HEK293 (cell line): Measurements from ENCODE around the gene USP5.
A peak's percentile ranks its signal among the peaks of the same experiment; 100 is the strongest.

ENCODE experiments used
- BCL6B ChIP-seq: fragments of 450-650 bp; formaldehyde crosslinking; IDR thresholded peaks from 2 replicates; pipeline ENCODE4 v1.5.1; 2017; ENCODE audit warnings: missing biosample characterization, missing genetic modification characterization
- HOXC10 ChIP-seq: sonication (generic); formaldehyde crosslinking; IDR thresholded peaks from 2 replicates; pipeline ENCODE4 v1.8.1; 2023; ENCODE audit warnings: mild to moderate bottlenecking, missing genetic modification reagents
- IKZF3 ChIP-seq: fragments of 450-650 bp; IDR thresholded peaks from 2 replicates; pipeline ENCODE4 v1.5.0; 2018; ENCODE audit warnings: missing biosample characterization, mild to moderate bottlenecking, missing genetic modification characterization, moderate library complexity
- KLF1 ChIP-seq: fragments of 450-650 bp; formaldehyde crosslinking; IDR thresholded peaks from 2 replicates; pipeline ENCODE4 v1.5.1; 2016; ENCODE audit warnings: missing biosample characterization, missing genetic modification characterization
- KLF9 ChIP-seq: fragments of 450-650 bp; formaldehyde crosslinking; IDR thresholded peaks from 2 replicates; pipeline ENCODE4 v1.5.1; 2016; ENCODE audit warnings: missing biosample characterization, missing genetic modification characterization, low read depth
- PBX3 ChIP-seq: sonication (generic); formaldehyde crosslinking; IDR thresholded peaks from 2 replicates; pipeline ENCODE4 v1.8.1; 2022; ENCODE audit warnings: mild to moderate bottlenecking, moderate library complexity, missing genetic modification reagents
- PRDM2 ChIP-seq: fragments of 450-650 bp; formaldehyde crosslinking; IDR thresholded peaks from 2 replicates; pipeline ENCODE4 v1.5.1; 2016; ENCODE audit warnings: missing biosample characterization, missing genetic modification characterization, borderline replicate concordance
- SP2 ChIP-seq: fragments of 450-650 bp; formaldehyde crosslinking; IDR thresholded peaks from 2 replicates; pipeline ENCODE4 v1.5.1; 2016; ENCODE audit warnings: missing biosample characterization, missing genetic modification characterization
- ZBTB20 ChIP-seq: fragments of 450-650 bp; formaldehyde crosslinking; IDR thresholded peaks from 2 replicates; pipeline ENCODE4 v1.5.1; 2016; ENCODE audit warnings: missing biosample characterization, missing genetic modification characterization
- ZEB2 ChIP-seq: fragments of 450-650 bp; formaldehyde crosslinking; IDR thresholded peaks from 2 replicates; pipeline ENCODE4 v1.5.1; 2016; ENCODE audit warnings: missing biosample characterization, missing genetic modification characterization
- ZIC2 ChIP-seq: fragments of 450-650 bp; formaldehyde crosslinking; IDR thresholded peaks from 2 replicates; pipeline ENCODE4 v1.5.1; 2016; ENCODE audit warnings: missing biosample characterization, missing genetic modification characterization
- ZNF121 ChIP-seq: fragments of 450-650 bp; formaldehyde crosslinking; IDR thresholded peaks from 2 replicates; pipeline ENCODE4 v1.5.1; 2016; ENCODE audit warnings: missing biosample characterization, missing genetic modification characterization
- ZNF138 ChIP-seq: fragments of 450-650 bp; formaldehyde crosslinking; IDR thresholded peaks from 2 replicates; pipeline ENCODE4 v1.5.1; 2016; ENCODE audit warnings: missing biosample characterization, missing genetic modification characterization, borderline replicate concordance
- ZNF221 ChIP-seq: fragments of 450-650 bp; formaldehyde crosslinking; IDR thresholded peaks from 2 replicates; pipeline ENCODE4 v1.5.1; 2017; ENCODE audit warnings: missing biosample characterization, missing genetic modification characterization, borderline replicate concordance
- ZNF266 ChIP-seq: fragments of 450-650 bp; formaldehyde crosslinking; IDR thresholded peaks from 2 replicates; pipeline ENCODE4 v1.5.1; 2016; ENCODE audit warnings: missing biosample characterization, missing genetic modification characterization, low read depth
- ZNF274 ChIP-seq, 2 experiments: fragments of 200-500 bp in 1 of 2; fragments of 450-650 bp in 1 of 2; sonication (Bioruptor generic) in 1 of 2; formaldehyde crosslinking in 1 of 2; IDR thresholded peaks; 2 replicates each; pipeline versions ENCODE4 v1.5.1 to v1.6.1; 2014 to 2016; ENCODE audit warnings: borderline replicate concordance in 1 of 2, inconsistent platforms in 1 of 2, low read length in 1 of 2, missing biosample characterization in 1 of 2, missing genetic modification characterization in 1 of 2
- ZNF324 ChIP-seq: fragments of 450-650 bp; formaldehyde crosslinking; IDR thresholded peaks from 2 replicates; pipeline ENCODE4 v1.5.1; 2016; ENCODE audit warnings: missing biosample characterization, missing genetic modification characterization
- ZNF350 ChIP-seq: fragments of 450-650 bp; formaldehyde crosslinking; IDR thresholded peaks from 2 replicates; pipeline ENCODE4 v1.5.0; 2017; ENCODE audit warnings: missing biosample characterization, mild to moderate bottlenecking, missing genetic modification characterization
- ZNF354C ChIP-seq: fragments of 450-650 bp; formaldehyde crosslinking; IDR thresholded peaks from 2 replicates; pipeline ENCODE4 v1.5.1; 2016; ENCODE audit warnings: missing biosample characterization, missing genetic modification characterization, low read depth, borderline replicate concordance
- ZNF362 ChIP-seq: fragments of 450-650 bp; formaldehyde crosslinking; IDR thresholded peaks from 2 replicates; pipeline ENCODE4 v1.5.1; 2016; ENCODE audit warnings: missing biosample characterization, missing genetic modification characterization
- ZNF416 ChIP-seq: fragments of 450-650 bp; formaldehyde crosslinking; IDR thresholded peaks from 2 replicates; pipeline ENCODE4 v1.5.1; 2016; ENCODE audit warnings: missing biosample characterization, missing genetic modification characterization
- ZNF521 ChIP-seq: fragments of 450-650 bp; formaldehyde crosslinking; IDR thresholded peaks from 2 replicates; pipeline ENCODE4 v1.5.1; 2017; ENCODE audit warnings: missing biosample characterization, mild to moderate bottlenecking, missing genetic modification characterization
- ZNF558 ChIP-seq: fragments of 450-650 bp; formaldehyde crosslinking; IDR thresholded peaks from 2 replicates; pipeline ENCODE4 v1.5.1; 2016; ENCODE audit warnings: missing biosample characterization, missing genetic modification characterization
- ZNF571 ChIP-seq: fragments of 450-650 bp; formaldehyde crosslinking; IDR thresholded peaks from 2 replicates; pipeline ENCODE4 v1.5.0; 2017; ENCODE audit warnings: missing biosample characterization, missing genetic modification characterization
- ZNF600 ChIP-seq: fragments of 450-650 bp; formaldehyde crosslinking; IDR thresholded peaks from 2 replicates; pipeline ENCODE4 v1.5.1; 2016; ENCODE audit warnings: missing biosample characterization, missing genetic modification characterization
- ZNF610 ChIP-seq: fragments of 450-650 bp; formaldehyde crosslinking; IDR thresholded peaks from 2 replicates; pipeline ENCODE4 v1.5.1; 2016; ENCODE audit warnings: missing biosample characterization, missing genetic modification characterization, borderline replicate concordance
- ZNF621 ChIP-seq: fragments of 450-650 bp; formaldehyde crosslinking; IDR thresholded peaks from 2 replicates; pipeline ENCODE4 v1.5.1; 2017; ENCODE audit warnings: missing biosample characterization, missing genetic modification characterization
- ZNF670 ChIP-seq: fragments of 450-650 bp; formaldehyde crosslinking; IDR thresholded peaks from 2 replicates; pipeline ENCODE4 v1.5.1; 2016; ENCODE audit warnings: missing biosample characterization, missing genetic modification characterization, low read depth
- ZNF747 ChIP-seq: fragments of 450-650 bp; formaldehyde crosslinking; IDR thresholded peaks from 2 replicates; pipeline ENCODE4 v1.5.1; 2016; ENCODE audit warnings: missing biosample characterization, missing genetic modification characterization
- ZNF768 ChIP-seq: fragments of 450-650 bp; formaldehyde crosslinking; IDR thresholded peaks from 2 replicates; pipeline ENCODE4 v1.5.1; 2018; ENCODE audit warnings: missing biosample characterization, mild to moderate bottlenecking, missing genetic modification characterization
- ZNF785 ChIP-seq: fragments of 450-650 bp; formaldehyde crosslinking; IDR thresholded peaks from 2 replicates; pipeline ENCODE4 v1.5.1; 2016; ENCODE audit warnings: missing biosample characterization, missing genetic modification characterization
- ZNF830 ChIP-seq: fragments of 450-650 bp; IDR thresholded peaks from 2 replicates; pipeline ENCODE4 v1.5.0; 2018; ENCODE audit warnings: missing biosample characterization, missing genetic modification characterization, low read depth, mild to moderate bottlenecking, moderate library complexity

USP5 gene

DNA sequence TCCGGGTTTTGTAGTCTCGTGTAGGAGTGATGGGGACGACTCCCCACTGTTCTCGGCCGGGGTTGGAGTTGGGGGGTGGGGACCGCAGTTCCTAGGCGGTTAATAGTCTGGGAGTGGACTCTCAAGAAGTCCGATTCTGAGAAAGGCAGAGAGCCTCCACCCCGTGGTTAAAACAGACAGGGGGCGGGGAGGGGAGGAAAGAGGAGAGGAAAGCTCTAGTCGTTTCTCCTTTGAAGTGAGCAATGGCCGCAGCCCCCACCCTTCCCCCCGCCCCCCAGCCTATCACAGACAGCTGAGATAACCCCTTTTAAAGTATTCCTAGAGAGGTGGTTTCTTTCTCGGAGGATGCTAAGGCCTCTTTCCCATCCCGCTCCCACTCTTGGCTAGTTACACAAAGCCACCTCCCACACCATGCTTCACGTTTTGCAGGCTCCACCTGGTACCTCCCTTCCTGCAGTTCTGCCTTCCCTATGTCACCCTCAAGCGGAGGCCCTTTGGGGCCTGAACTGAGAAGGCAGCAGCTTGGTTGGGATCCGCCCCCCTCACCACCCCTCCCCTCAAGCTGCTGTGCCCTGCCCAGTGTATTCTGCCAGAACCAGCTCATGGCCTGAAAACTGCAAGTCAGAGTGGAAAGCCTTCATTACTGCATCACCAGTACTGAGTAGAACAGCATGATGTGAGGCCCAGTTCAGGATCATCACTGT lies 853 bp downstream of the USP5 start (continued):
- no peak for TF ChIP-seq ZNF785
- TF ChIP-seq ZBTB20 (tag by site-specific recombination) = peak; percentile 86
- TF ChIP-seq ZNF571 (tag by site-specific recombination) = no peak
- TF ChIP-seq ZNF600 (tag by site-specific recombination) = no peak; the same call in 1 of the 2 replicates
- TF ChIP-seq ZNF621 (tag by site-specific recombination) = no peak
- TF ChIP-seq ZNF324 (tag by site-specific recombination) = no peak
- no peak for TF ChIP-seq ZNF747
- peak; percentile 59; the same call in 1 of the 2 replicates for TF ChIP-seq BCL6B (tag by site-specific recombination)
- no peak for TF ChIP-seq ZNF350 (tag by site-specific recombination)
- no peak; the same call in 1 of the 2 replicates for TF ChIP-seq ZNF558 (tag by site-specific recombination)
- peak; percentile 75; the same call in 1 of the 2 replicates for TF ChIP-seq KLF1 (tag by site-specific recombination)
- TF ChIP-seq ZNF610 = no peak
- TF ChIP-seq HOXC10 (CRISPR knock-in tag) = no peak
- TF ChIP-seq PRDM2 (tag by site-specific recombination) = no peak
- no peak; the same call in 1 of the 2 replicates for TF ChIP-seq ZIC2 (tag by site-specific recombination)
- TF ChIP-seq ZNF221 = no peak
- TF ChIP-seq SP2 (tag by site-specific recombination) = peak; percentile 86
- TF ChIP-seq ZNF521 (tag by site-specific recombination) = no peak
- TF ChIP-seq ZNF266 = no peak
- TF ChIP-seq PBX3 = no peak
- no peak for TF ChIP-seq ZEB2 (tag by site-specific recombination)
- no peak for TF ChIP-seq ZNF768
- TF ChIP-seq ZNF354C (tag by site-specific recombination) = no peak
- no peak for TF ChIP-seq ZNF830 (tag by site-specific recombination)
- no peak for TF ChIP-seq ZNF362 (tag by site-specific recombination)
- no peak for TF ChIP-seq KLF9 (tag by site-specific recombination)
- TF ChIP-seq ZNF670 (tag by site-specific recombination) = no peak
- TF ChIP-seq IKZF3 (tag by site-specific recombination) = no peak
- TF ChIP-seq ZNF416 = no peak
- no peak for TF ChIP-seq ZNF138 (tag by site-specific recombination)
- no peak for TF ChIP-seq ZNF121 (tag by site-specific recombination)
- no peak for TF ChIP-seq ZNF274 (IDR thresholded peaks at IDR 0.05; ENCODE audit: low read length)
- TF ChIP-seq ZNF274 (tag by site-specific recombination; IDR thresholded peaks at IDR 0.05; ENCODE audit: borderline replicate concordance) = no peak
